ENCODE data around the gene ITPK1.

ITPK1 gene

GRCh38 chr14:93039649-93040315 is 75.9 kb downstream of the ITPK1 start:
- Histone ChIP-seq H3K27ac (0 out of 2 replicates have a peak overlapping the region, but pooled peaks have one; percentile 36), H3K9me3 (ENCODE audit: low read depth, low read length) (no peaks in the 10 kb centered on the region), H3K9ac (ENCODE audit: insufficient read length) (no peak overlapping the region), H3K4me3 (no peak overlapping the region), H3K36me3 (ENCODE audit: insufficient read depth, low read length) (no peaks in the 10 kb centered on the region)
- no peak for DNase-seq (ENCODE audit: low read depth, low spot score)
- TF ChIP-seq EZH2 (IDR thresholded peaks at IDR 0.05) (no peak), FOXP2 (optimal IDR thresholded peaks at IDR 0.05; ENCODE audit: control extremely low read depth, extremely low read length, insufficient read depth) (no peak), POLR2AphosphoS5 (IDR thresholded peaks at IDR 0.05; ENCODE audit: borderline replicate concordance, low read depth, low read length) (no peak)

GRCh38 chr14:93037351-93037750 is 78.4 kb downstream of the ITPK1 start:
- no peak for DNase-seq (ENCODE audit: low read depth, low spot score)
- Histone ChIP-seq H3K27ac (no peak overlapping the region), H3K9ac (ENCODE audit: insufficient read length) (no peak overlapping the region), H3K9me3 (ENCODE audit: low read depth, low read length) (no peaks in the 10 kb centered on the region), H3K4me3 (no peak overlapping the region), H3K36me3 (ENCODE audit: insufficient read depth, low read length) (no peaks in the 10 kb centered on the region)
- TF ChIP-seq FOXP2 (optimal IDR thresholded peaks at IDR 0.05; ENCODE audit: control extremely low read depth, extremely low read length, insufficient read depth) = no peak
- TF ChIP-seq EZH2 (IDR thresholded peaks at IDR 0.05) = no peak
- TF ChIP-seq POLR2AphosphoS5 (IDR thresholded peaks at IDR 0.05; ENCODE audit: borderline replicate concordance, low read depth, low read length) = no peak

- Histone ChIP-seq H3K4me3 (no peak overlapping the region), H3K9ac (ENCODE audit: insufficient read length) (no peak overlapping the region), H3K27ac (no peak overlapping the region), H3K36me3 (ENCODE audit: insufficient read depth, low read length) (no peaks in the 10 kb centered on the region), H3K9me3 (ENCODE audit: low read depth, low read length) (no peaks in the 10 kb centered on the region)
- TF ChIP-seq POLR2AphosphoS5 (IDR thresholded peaks at IDR 0.05; ENCODE audit: borderline replicate concordance, low read depth, low read length) = no peak
- TF ChIP-seq EZH2 (IDR thresholded peaks at IDR 0.05) = no peak
- TF ChIP-seq FOXP2 (optimal IDR thresholded peaks at IDR 0.05; ENCODE audit: control extremely low read depth, extremely low read length, insufficient read depth) = no peak
- DNase-seq (ENCODE audit: low read depth, low spot score) = no peak
Observed at GRCh38 chr14:93036652-93037345, 78.9 kb downstream of the ITPK1 start.

- no peak overlapping the region for H3K9ac ChIP-seq (ENCODE audit: insufficient read length)
- no peak overlapping the region for H3K4me3 ChIP-seq
- DNase-seq (ENCODE audit: low read depth, low spot score) = no peak
- no peak overlapping the region for H3K27ac ChIP-seq
- no peak for TF ChIP-seq FOXP2 (optimal IDR thresholded peaks at IDR 0.05; ENCODE audit: control extremely low read depth, extremely low read length, insufficient read depth)
- TF ChIP-seq POLR2AphosphoS5 (IDR thresholded peaks at IDR 0.05; ENCODE audit: borderline replicate concordance, low read depth, low read length) = no peak
- TF ChIP-seq EZH2 (IDR thresholded peaks at IDR 0.05) = no peak
- no peaks in the 10 kb centered on the region for H3K36me3 ChIP-seq (ENCODE audit: insufficient read depth, low read length)
- H3K9me3 ChIP-seq (ENCODE audit: low read depth, low read length) = no peaks in the 10 kb centered on the region
Observed at GRCh38 chr14:93035917-93036651, 79.6 kb downstream of the ITPK1 start.

GRCh38 chr14:93035585-93035916 is 80.2 kb downstream of the ITPK1 start:
- Histone ChIP-seq H3K36me3 (ENCODE audit: insufficient read depth, low read length) (no peaks in the 10 kb centered on the region), H3K9ac (ENCODE audit: insufficient read length) (no peak overlapping the region), H3K9me3 (ENCODE audit: low read depth, low read length) (no peaks in the 10 kb centered on the region), H3K4me3 (no peak overlapping the region), H3K27ac (no peak overlapping the region)
- TF ChIP-seq FOXP2 (optimal IDR thresholded peaks at IDR 0.05; ENCODE audit: control extremely low read depth, extremely low read length, insufficient read depth) = no peak
- TF ChIP-seq EZH2 (IDR thresholded peaks at IDR 0.05) = no peak
- TF ChIP-seq POLR2AphosphoS5 (IDR thresholded peaks at IDR 0.05; ENCODE audit: borderline replicate concordance, low read depth, low read length) = no peak
- no peak for DNase-seq (ENCODE audit: low read depth, low spot score)

- no peak overlapping the region for H3K27ac ChIP-seq
- H3K9ac ChIP-seq (ENCODE audit: insufficient read length) = no peak overlapping the region
- no peaks in the 10 kb centered on the region for H3K9me3 ChIP-seq (ENCODE audit: low read depth, low read length)
- no peak for DNase-seq (ENCODE audit: low read depth, low spot score)
- TF ChIP-seq POLR2AphosphoS5 (IDR thresholded peaks at IDR 0.05; ENCODE audit: borderline replicate concordance, low read depth, low read length) (no peak), FOXP2 (optimal IDR thresholded peaks at IDR 0.05; ENCODE audit: control extremely low read depth, extremely low read length, insufficient read depth) (no peak), EZH2 (IDR thresholded peaks at IDR 0.05) (no peak)
- H3K4me3 ChIP-seq = no peak overlapping the region
- no peaks in the 10 kb centered on the region for H3K36me3 ChIP-seq (ENCODE audit: insufficient read depth, low read length)
Observed at GRCh38 chr14:93034671-93034994, 81.1 kb downstream of the ITPK1 start.

- Histone ChIP-seq H3K27ac (no peak overlapping the region), H3K9me3 (ENCODE audit: low read depth, low read length) (no peaks in the 10 kb centered on the region), H3K9ac (ENCODE audit: insufficient read length) (no peak overlapping the region), H3K4me3 (no peak overlapping the region), H3K36me3 (ENCODE audit: insufficient read depth, low read length) (no peaks in the 10 kb centered on the region)
- no peak for DNase-seq (ENCODE audit: low read depth, low spot score)
- TF ChIP-seq EZH2 (IDR thresholded peaks at IDR 0.05) = no peak
- no peak for TF ChIP-seq POLR2AphosphoS5 (IDR thresholded peaks at IDR 0.05; ENCODE audit: borderline replicate concordance, low read depth, low read length)
- TF ChIP-seq FOXP2 (optimal IDR thresholded peaks at IDR 0.05; ENCODE audit: control extremely low read depth, extremely low read length, insufficient read depth) = no peak
Observed at GRCh38 chr14:93033983-93034670, 81.6 kb downstream of the ITPK1 start.

Measured in SK-N-MC (cell line).